ENCODE results near the gene PAX7. TPM values are rescaled to one million over a fixed set of nuclear protein-coding genes. Genes with fewer than 3 reads are reported as not detected.

Gene PAX7
- total RNA-seq, 2 experiments from 2014 or later: not detected

DNA sequence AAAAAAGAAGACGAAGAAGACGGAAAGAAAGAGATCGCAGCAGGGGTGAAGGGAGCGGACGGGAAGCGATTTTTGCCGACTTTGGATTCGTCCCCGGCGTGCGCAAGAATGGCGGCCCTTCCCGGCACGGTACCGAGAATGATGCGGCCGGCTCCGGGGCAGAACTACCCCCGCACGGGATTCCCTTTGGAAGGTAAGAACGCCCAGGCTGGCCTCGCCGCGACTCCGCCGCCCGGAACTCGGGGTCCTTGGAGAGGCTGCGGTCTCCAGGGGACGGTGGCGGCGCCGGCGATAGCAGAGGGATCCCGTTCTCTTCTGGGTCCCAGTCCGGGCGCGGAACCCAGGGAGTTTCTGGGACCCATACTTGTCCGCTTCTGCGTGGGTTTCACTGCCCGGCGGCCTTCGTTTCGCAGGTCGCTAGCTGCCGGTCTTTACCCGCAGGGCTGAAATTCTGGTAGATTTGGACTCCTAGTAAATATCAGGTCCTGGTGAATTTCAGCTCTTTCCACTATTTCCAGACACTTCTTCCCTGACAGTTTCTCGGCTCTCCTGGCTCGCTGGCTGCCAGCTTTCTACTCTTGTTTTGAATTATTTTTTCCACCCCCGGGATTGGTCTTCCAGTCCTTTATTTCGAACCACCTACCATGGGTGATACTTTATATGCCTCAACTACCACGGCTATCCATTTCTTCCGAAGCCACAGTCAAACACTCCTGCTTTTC is 1.0 kb downstream of the PAX7 start:
- ChIA-PET CTCF (no interaction called here), POLR2A (no interaction called here)
- Mint-ChIP-seq H3K27me3 (peaks cover 91% of the 10 kb centered on the region), H3K36me3 (ENCODE audit: low read depth) (no peaks in the 10 kb centered on the region), H3K4me3 (peak overlapping the region; percentile 30), H3K4me1 (peaks cover 3% of the 10 kb centered on the region), H3K27ac (peak overlapping the region; percentile 26), H3K9me3 (no peaks in the 10 kb centered on the region)
- DNase-seq: no peak

GRCh38 chr1:18632218-18632588 is 1.6 kb downstream of the PAX7 start:
- Mint-ChIP-seq H3K4me3 (peak overlapping the region; percentile 30), H3K4me1 (peaks cover 3% of the 10 kb centered on the region), H3K36me3 (ENCODE audit: low read depth) (no peaks in the 10 kb centered on the region), H3K27me3 (peaks cover 91% of the 10 kb centered on the region), H3K9me3 (no peaks in the 10 kb centered on the region), H3K27ac (peak overlapping the region; percentile 26)
- POLR2A ChIA-PET: no interaction called here
- CTCF ChIA-PET: no interaction called here
- DNase-seq: no peak

- DNase-seq: no peak
- Mint-ChIP-seq H3K9me3 (no peaks in the 10 kb centered on the region), H3K36me3 (ENCODE audit: low read depth) (no peaks in the 10 kb centered on the region), H3K27me3 (peaks cover 90% of the 10 kb centered on the region), H3K4me3 (no peak overlapping the region), H3K4me1 (peaks cover 3% of the 10 kb centered on the region), H3K27ac (no peak overlapping the region)
- POLR2A ChIA-PET: no interaction called here
- CTCF ChIA-PET: no interaction called here
Measured at GRCh38 chr1:18632783-18633421, 2.3 kb downstream of the PAX7 start.

GRCh38 chr1:18633422-18634155 is 2.9 kb downstream of the PAX7 start:
- no peaks in the 10 kb centered on the region for H3K36me3 Mint-ChIP-seq (ENCODE audit: low read depth)
- no peak overlapping the region for H3K4me3 Mint-ChIP-seq
- peaks cover 91% of the 10 kb centered on the region for H3K27me3 Mint-ChIP-seq
- ChIA-PET POLR2A (no interaction called here), CTCF (no interaction called here)
- peaks cover 3% of the 10 kb centered on the region for H3K4me1 Mint-ChIP-seq
- no peak for DNase-seq
- no peaks in the 10 kb centered on the region for H3K9me3 Mint-ChIP-seq
- H3K27ac Mint-ChIP-seq: no peak overlapping the region

GRCh38 chr1:18634276-18634675 is 3.6 kb downstream of the PAX7 start:
- H3K27me3 Mint-ChIP-seq: peaks cover 91% of the 10 kb centered on the region
- no peak overlapping the region for H3K27ac Mint-ChIP-seq
- CTCF ChIA-PET: no interaction called here
- no peak overlapping the region for H3K4me3 Mint-ChIP-seq
- peaks cover 3% of the 10 kb centered on the region for H3K4me1 Mint-ChIP-seq
- H3K9me3 Mint-ChIP-seq: no peaks in the 10 kb centered on the region
- no peak for DNase-seq
- POLR2A ChIA-PET: no interaction called here
- no peaks in the 10 kb centered on the region for H3K36me3 Mint-ChIP-seq (ENCODE audit: low read depth)

DNA sequence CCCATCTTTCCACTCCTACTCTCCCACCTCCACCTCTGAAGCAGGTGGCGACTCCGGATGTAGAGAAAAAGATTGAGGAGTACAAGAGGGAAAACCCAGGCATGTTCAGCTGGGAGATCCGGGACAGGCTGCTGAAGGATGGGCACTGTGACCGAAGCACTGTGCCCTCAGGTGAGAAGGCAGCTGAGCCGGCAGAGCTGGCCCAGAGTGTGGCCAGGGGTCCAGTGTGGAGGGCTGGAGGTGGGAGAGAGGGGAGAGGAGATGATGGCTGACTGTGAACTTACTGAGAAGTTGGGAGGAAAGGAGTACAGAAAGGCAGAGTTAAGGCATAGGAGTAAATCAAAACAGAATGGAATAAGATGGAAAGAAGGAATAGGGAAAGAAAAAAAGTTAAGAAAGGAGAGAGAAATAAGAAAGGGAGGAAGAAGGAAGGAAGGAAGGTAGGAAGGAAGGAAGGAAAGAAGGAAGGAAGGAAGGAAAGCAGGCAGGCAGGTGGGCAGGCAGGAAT is 4.5 kb downstream of the PAX7 start:
- POLR2A ChIA-PET: no interaction called here
- no peaks in the 10 kb centered on the region for H3K36me3 Mint-ChIP-seq (ENCODE audit: low read depth)
- no peak overlapping the region for H3K27ac Mint-ChIP-seq
- DNase-seq: no peak
- no peak overlapping the region for H3K4me3 Mint-ChIP-seq
- CTCF ChIA-PET: no interaction called here
- peaks cover 3% of the 10 kb centered on the region for H3K4me1 Mint-ChIP-seq
- H3K27me3 Mint-ChIP-seq: peaks cover 91% of the 10 kb centered on the region
- H3K9me3 Mint-ChIP-seq: no peaks in the 10 kb centered on the region

- peaks cover 1% of the 10 kb centered on the region for H3K4me1 Mint-ChIP-seq
Measured at GRCh38 chr1:18635891-18636595, 5.4 kb downstream of the PAX7 start.

GRCh38 chr1:18636596-18637508 is 6.2 kb downstream of the PAX7 start:
- peaks cover 94% of the 10 kb centered on the region for H3K27me3 Mint-ChIP-seq
- H3K4me1 Mint-ChIP-seq: peaks cover 1% of the 10 kb centered on the region
- ChIA-PET POLR2A (no interaction called here), CTCF (no interaction called here)
- no peak overlapping the region for H3K27ac Mint-ChIP-seq
- H3K9me3 Mint-ChIP-seq: no peaks in the 10 kb centered on the region
- no peak overlapping the region for H3K4me3 Mint-ChIP-seq
- DNase-seq: no peak
- no peaks in the 10 kb centered on the region for H3K36me3 Mint-ChIP-seq (ENCODE audit: low read depth)

More at GRCh38 chr1:18635891-18636595, 5.4 kb downstream of the PAX7 start:
- Mint-ChIP-seq H3K27ac (no peak overlapping the region), H3K36me3 (ENCODE audit: low read depth) (no peaks in the 10 kb centered on the region), H3K9me3 (no peaks in the 10 kb centered on the region), H3K27me3 (peaks cover 91% of the 10 kb centered on the region), H3K4me3 (no peak overlapping the region)
- ChIA-PET POLR2A (no interaction called here), CTCF (no interaction called here)
- DNase-seq: no peak

DNA sequence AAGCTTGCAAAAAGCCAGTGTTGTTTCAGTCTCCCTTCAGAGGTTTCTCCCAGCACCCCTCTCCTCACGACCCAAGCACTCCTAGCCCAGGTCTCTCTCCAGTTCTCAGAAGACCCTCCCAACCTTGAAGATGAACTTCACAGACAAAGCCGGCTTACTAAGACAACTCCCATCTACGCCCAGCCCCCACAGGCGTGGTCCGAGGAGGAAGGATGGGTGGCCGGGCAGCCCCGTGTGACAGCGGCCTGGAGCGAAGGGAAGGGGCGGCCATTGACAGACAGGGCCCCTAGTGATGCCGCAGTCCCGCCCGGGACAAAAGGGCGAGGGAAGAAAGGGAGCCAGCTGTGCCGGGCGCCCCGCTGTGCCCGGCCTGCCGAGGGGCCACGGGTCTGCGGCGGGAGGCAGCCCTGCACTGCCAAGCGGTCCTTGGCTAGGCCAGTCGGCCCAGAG is 6.9 kb downstream of the PAX7 start:
- ChIA-PET CTCF (no interaction called here), POLR2A (no interaction called here)
- Mint-ChIP-seq H3K36me3 (ENCODE audit: low read depth) (no peaks in the 10 kb centered on the region), H3K9me3 (no peaks in the 10 kb centered on the region), H3K27ac (no peak overlapping the region), H3K4me1 (no peaks in the 10 kb centered on the region), H3K27me3 (peaks cover 91% of the 10 kb centered on the region), H3K4me3 (no peak overlapping the region)
- no peak for DNase-seq

DNA sequence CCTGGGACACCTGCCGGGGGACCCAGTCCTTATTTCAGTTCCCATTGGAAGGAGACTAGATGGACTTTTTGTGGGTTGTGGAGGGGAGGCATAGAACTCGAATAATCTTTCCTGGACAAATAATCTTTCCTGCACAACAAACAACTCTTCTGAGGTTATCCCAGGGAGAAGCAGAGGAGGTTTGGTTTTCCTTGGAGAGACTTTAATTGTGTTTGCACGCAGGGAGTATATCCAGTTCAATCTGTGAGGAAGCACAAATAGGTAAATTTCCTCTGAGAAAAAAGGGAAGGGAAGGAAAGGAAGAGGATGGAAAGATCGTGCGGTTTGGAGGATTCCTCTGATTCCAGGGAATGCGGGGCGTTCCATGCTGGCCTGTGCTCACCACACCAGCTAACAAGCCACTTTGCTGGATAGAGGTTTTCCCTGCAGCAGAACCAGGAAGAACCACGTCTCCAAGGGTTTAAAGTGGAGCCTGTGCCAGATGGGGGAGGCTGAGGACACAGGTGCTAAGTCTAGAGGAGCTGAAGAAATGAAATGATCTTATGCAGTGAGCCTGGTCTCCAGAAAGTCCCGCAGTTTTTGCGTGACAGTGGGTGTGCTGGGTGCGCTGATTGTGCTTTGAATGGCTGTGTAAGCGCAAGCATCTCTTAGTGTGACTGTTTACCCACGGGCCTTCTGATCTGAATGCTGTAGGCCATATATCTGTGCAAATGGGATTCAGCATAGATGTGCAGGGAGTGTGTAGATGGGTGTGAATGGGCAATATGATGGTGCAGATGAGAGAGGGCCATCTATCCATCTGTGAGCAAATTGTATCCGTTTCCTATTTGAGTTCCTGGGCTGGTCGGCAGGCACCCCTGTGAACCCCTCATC is 7.6 kb downstream of the PAX7 start:
- no peak for DNase-seq
- no peak overlapping the region for H3K4me3 Mint-ChIP-seq
- peaks cover 91% of the 10 kb centered on the region for H3K27me3 Mint-ChIP-seq
- no peaks in the 10 kb centered on the region for H3K36me3 Mint-ChIP-seq (ENCODE audit: low read depth)
- no peak overlapping the region for H3K27ac Mint-ChIP-seq
- ChIA-PET POLR2A (no interaction called here), CTCF (no interaction called here)
- peaks cover 1% of the 10 kb centered on the region for H3K4me1 Mint-ChIP-seq
- H3K9me3 Mint-ChIP-seq: no peaks in the 10 kb centered on the region

DNA sequence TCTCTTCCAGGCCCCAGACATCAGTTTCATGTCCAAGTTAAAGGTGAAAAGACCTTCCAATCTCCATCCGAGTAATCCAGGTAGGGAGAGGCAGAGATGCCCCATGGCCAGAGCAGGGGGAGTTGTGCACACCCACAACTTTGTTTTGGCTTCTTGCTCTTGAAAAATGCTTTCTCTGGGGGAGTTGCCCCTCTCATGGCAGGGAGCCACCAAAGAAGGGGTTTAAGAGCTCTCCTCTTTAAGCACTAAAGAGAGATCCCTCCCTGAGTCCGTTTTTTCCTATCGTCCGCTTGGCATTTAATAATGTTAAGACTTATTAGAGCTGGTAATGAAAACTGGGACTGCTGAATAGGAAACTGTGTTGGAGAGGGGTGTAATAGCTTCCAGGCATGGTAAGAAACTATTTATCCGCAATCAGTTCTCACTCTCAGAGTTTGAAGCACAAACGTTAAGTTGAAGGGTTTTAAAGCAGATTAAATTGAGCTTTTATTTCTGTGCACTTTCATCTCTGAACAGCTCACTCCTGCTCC is 8.3 kb downstream of the PAX7 start:
- POLR2A ChIA-PET: no interaction called here
- H3K4me3 Mint-ChIP-seq: no peak overlapping the region

More for the DNA sequence above, 8.3 kb downstream of the PAX7 start:
- H3K9me3 Mint-ChIP-seq: no peaks in the 10 kb centered on the region
- no peak for DNase-seq
- CTCF ChIA-PET: no interaction called here
- peaks cover 3% of the 10 kb centered on the region for H3K4me1 Mint-ChIP-seq
- no peak overlapping the region for H3K27ac Mint-ChIP-seq
- no peaks in the 10 kb centered on the region for H3K36me3 Mint-ChIP-seq (ENCODE audit: low read depth)
- H3K27me3 Mint-ChIP-seq: peaks cover 89% of the 10 kb centered on the region
